IMR-90 (cell line): ENCODE measurements around the gene NDUFC2.

Experiments
- CTCF ChIP-seq: conservative IDR thresholded peaks from 2 replicates; pipeline ENCODE4 v1.5.1; 2012; ENCODE audit warnings: mild to moderate bottlenecking, low read depth, low read length, improper control_type of control experiment
- POLR2A ChIP-seq: IDR thresholded peaks from 2 replicates; pipeline ENCODE4 v1.6.1; 2012; ENCODE audit warnings: mild to moderate bottlenecking, low read depth, low read length

GRCh38 chr11:78060533-78060932 lies 19.1 kb downstream of the NDUFC2 start:
- TF ChIP-seq POLR2A (no peak), CTCF (no peak)
